Sciatic nerve (tissue), 2 donors: ENCODE results near the gene SYT13. TPM values are rescaled to one million over a fixed set of nuclear protein-coding genes. Genes with fewer than 3 reads are reported as not detected.

Source experiments
- ATAC-seq: fragments of 200-7000 bp; cut with Tn5 transposase; one replicate; pipeline ENCODE4 v1.9.1; 2020; ENCODE audit warnings: mild to moderate bottlenecking, moderate library complexity
- DNase-seq: peaks from one replicate; pipeline ENCODE4 v3.0.0-alpha.2; 2020; ENCODE audit warnings: low spot score
- intact Hi-C: fragments of 100-400 bp; cut with DNase I; formaldehyde crosslinking; loops from one replicate; pipeline ENCODE4 v1.14.2; 2022
- total RNA-seq: library from RNA; stranded (reverse); fragmentation: NEBNext Ultra II Directional; extraction: Animal tissue kit (Norgen Biotek cat#: 25700); gene quantifications from one replicate; pipeline ENCODE4 v1.2.1, GENCODE V29; 2021
- donor health status: DM: no; HTN: no; CAD: no.
- donor health status: DM: no; HTN: no; CAD: no.

Gene SYT13, protein sequence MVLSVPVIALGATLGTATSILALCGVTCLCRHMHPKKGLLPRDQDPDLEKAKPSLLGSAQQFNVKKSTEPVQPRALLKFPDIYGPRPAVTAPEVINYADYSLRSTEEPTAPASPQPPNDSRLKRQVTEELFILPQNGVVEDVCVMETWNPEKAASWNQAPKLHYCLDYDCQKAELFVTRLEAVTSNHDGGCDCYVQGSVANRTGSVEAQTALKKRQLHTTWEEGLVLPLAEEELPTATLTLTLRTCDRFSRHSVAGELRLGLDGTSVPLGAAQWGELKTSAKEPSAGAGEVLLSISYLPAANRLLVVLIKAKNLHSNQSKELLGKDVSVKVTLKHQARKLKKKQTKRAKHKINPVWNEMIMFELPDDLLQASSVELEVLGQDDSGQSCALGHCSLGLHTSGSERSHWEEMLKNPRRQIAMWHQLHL
- total RNA-seq = not detected

GRCh38 chr11:45285930-45286632, at the start of gene SYT13:
TSS of gene SYT13 (minus strand) at chr11:45286341. CDS start at chr11:45286207, 134 bp downstream.
- DNase-seq = no peak
- intact Hi-C loops = no loop called here
- no peak for ATAC-seq

GRCh38 chr11:45335434-45335833, 49.3 kb upstream of the SYT13 start:
- intact Hi-C loops = no loop called here
- DNase-seq (no peak), ATAC-seq (no peak)

DNA sequence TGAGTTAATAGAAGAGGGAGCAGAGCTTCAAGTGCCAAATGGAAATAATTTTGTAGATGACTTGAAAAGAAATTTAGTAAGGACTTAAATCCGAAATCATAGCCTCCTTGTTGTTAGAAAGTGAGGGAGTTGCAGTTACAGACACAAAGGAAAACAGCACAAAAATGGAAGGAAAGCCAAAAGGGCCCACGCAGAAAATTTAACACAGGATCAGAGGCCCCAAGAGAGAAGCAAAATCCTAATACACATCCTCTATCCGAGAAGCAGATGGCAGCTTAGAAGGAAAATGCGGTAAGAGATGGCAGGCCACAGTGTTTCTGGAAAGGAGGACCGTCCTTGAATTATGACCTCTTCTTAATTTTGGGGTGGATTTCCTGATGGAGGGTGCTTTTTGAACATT, 48.7 kb upstream of the SYT13 start:
- ATAC-seq = no peak
- DNase-seq = no peak
- intact Hi-C loops = no loop called here

DNA sequence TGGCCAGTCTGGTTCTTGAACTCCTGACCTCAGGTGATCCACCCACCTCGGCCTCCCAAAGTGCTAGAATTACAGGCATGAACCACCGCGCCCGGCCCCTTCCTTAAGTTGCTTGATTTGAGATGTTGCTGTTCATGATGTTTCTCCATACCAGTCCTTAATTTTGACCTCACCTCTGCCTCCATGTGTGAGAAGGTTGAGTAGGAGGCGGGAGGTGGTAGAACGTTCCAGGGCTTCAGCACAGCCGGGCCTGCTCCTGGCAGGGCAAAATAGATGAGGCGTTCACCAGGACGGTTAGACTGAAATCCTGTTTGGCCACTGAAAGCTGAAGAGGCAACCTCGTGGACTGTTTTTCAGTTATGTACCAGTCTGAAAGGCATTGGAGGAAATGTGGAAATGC, 48.3 kb upstream of the SYT13 start:
- intact Hi-C loops = no loop called here
- DNase-seq (no peak), ATAC-seq (no peak)

DNA sequence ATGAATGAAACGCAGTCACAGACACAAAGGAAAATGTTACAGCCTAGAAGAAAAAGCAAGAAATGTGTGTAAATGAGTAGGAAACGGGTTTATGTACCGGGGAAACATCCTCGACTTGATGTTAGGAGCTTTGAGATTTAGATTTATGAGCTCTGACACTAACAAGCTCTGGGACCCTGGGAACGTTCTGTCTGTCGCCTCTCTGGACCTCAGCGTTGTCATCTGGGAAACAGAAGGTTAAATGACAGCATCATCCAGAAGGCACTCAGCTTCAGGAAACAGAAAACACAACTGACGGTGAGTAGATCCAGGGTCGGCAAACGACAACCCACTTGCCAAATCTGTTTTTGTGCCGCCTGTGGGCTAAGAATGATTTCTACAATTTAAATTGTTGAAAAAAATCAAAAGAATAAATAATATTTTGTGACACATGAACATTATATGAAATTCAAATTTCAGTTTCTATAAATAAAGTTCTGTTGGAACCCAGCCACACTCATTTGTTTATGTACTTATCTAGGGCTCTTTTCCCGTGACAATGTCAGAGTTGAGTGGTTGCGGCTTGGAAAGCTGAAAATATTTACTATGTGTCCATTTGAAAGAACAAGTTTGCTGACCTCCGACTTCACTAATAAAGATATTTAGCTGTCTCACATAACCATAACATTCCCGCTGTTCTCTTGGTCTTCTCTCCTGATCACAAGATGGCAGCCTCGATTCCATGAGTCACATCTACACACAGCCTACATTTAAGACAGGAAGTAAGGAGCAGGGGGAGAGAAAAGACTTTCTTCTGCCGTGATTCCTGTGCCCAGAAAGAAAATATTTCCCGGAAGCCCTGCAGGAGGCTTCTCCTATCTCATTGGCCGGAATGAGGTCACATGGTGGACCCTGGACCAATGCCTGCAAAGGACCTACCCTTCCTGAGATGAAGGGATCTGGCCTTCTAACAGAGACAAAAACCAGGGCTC, 47.1 kb upstream of the SYT13 start:
- ATAC-seq (peak; percentile 33), DNase-seq (no peak)
- intact Hi-C loops = loop anchor here (2.0 kb wide), 1 partner anchor 222 kb away; no protein-coding TSS in a partner anchor

DNA sequence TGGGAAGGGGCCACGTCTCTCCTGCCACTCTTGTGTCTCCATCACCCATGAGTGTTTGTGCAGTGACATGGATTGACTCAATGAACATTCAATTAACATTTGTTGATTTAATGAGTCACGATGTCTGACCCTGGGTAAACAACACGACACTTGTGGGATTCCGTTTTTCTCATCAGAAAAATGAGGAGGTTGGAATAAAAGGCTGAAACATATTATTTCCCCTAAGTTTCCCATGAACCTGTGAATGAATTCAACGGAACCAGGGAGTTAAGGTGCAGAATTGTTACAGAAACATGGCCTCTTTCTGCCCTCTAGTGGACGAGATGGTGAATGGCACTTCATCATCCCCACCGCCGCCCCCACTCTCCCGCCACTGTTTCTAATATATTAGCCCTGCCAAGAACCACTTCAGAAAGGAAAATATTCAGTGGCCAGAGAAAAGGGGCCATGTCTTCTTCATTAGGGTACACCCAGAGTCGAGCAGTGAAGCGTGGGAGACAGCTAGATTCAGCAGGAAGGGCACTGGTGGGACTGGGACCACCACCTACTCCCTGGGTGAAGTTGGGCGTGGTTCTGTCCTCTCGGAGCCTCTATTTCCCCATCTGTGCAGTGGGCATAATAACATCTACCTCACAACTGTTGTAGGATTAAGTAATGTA, 46.3 kb upstream of the SYT13 start:
- peak; percentile 66 for ATAC-seq
- intact Hi-C loops = loop anchor here (2.0 kb wide), 1 partner anchor 222 kb away; no protein-coding TSS in a partner anchor
- DNase-seq = no peak

DNA sequence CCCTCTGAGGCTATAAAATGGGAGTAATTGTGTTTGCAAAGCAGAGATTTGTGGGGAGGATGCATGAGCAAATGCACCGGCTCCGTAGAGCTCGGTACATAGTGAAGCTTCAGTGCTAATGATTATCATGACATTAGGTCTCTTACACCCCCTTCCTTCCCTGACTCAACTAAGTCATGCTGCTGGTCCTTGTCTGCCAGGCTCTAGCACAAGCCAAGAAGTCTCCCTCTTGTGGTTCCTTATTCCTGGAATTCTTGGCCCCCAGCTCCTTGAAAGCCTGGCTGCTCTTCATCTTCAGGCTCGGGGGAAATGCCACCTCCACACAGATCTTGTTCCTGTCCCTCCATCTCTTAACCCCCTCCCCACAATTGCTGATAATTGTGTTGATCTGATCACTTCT, 45.7 kb upstream of the SYT13 start:
- DNase-seq (no peak), ATAC-seq (no peak)
- intact Hi-C loops = loop anchor here (2.0 kb wide), 1 partner anchor 221 kb away; no protein-coding TSS in a partner anchor

GRCh38 chr11:45328726-45329125, 42.6 kb upstream of the SYT13 start:
- intact Hi-C loops = no loop called here
- ATAC-seq (no peak), DNase-seq (no peak)

DNA sequence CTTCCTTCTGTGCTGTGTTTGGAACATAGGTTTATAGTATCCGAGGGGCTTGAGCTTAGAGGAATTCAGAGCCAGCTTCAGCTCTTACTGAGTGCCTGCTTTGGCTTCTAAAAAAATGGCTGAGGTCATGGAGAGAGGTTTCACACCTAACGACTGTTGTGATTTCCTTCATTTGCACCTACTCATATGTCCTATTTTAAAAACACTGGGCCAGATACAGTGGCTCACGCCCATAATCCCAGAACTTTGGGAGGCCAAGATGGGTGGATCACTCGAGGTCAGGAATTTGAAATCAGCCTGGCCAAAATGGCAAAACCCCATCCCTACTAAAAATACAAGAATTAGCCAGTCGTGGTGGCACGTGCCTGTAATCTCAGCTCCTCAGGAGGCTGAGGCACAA, 38.3 kb upstream of the SYT13 start:
- ATAC-seq (no peak), DNase-seq (no peak)
- intact Hi-C loops = no loop called here

DNA sequence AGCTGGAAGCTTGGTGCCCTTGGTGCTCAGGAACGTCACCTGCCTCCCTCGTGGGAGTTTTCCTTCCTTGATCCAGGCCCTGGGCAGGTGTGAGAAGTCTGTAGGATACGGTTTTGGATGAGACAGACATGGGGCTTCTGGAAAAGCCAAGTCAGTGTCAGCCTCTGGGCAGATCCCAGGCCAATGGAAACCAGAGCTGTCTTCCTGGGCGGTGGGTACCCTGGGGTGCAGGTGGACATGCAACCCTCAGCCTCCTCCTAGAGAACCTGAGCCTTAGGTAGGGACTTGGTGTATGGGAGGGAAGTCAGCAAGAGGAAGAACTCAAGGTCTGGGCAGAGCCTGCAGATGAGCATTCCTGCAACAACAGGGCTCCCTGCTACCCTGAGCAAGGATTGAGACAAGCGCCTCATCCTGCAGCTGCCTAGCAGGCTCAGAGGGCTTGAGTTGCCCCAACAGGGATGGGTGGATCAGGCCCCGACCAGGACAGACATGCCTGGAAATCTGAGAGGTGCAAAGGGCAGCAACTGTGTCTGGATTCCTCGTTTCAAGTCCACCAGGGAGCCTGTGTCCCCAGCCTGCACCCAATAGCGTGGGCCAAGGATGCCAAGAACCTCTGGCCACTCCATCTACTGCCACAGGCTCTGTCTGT, 37.6 kb upstream of the SYT13 start:
- ATAC-seq (no peak), DNase-seq (no peak)
- intact Hi-C loops = no loop called here

DNA sequence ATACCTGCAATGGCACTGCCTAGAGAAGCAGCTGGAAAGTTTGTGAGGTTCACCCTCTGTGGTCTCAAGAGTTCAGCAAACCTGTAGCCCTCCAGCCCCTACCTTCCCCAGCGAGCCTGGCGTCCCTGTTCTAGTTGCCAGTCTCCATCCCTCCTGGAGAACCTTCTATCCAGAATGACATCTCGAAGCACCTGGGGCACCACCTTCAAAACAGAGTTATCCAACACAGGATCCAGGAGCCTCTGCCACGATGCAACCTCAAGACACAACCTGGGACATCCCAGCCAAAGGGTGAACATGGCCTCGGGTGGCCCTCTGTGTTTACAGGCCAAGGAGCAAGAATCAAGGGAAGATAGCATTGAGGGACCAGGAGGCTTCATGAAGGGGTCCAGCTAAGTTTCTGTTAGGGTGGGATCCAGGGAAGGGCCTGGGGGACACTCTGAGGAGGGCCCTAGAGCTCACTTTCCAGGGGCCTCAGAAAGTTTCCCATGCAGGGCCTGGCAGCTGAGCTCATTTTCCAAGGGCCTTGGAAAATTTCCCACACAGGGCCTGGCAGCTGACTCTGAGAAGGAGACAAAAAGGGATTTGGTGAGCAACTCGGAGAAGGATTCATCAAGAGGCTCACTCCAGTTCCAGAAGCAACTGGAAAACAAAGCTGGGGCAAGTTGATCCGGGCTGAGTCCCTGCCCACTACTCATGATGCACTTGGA, 36.9 kb upstream of the SYT13 start:
- intact Hi-C loops = no loop called here
- ATAC-seq = no peak
- no peak for DNase-seq

DNA sequence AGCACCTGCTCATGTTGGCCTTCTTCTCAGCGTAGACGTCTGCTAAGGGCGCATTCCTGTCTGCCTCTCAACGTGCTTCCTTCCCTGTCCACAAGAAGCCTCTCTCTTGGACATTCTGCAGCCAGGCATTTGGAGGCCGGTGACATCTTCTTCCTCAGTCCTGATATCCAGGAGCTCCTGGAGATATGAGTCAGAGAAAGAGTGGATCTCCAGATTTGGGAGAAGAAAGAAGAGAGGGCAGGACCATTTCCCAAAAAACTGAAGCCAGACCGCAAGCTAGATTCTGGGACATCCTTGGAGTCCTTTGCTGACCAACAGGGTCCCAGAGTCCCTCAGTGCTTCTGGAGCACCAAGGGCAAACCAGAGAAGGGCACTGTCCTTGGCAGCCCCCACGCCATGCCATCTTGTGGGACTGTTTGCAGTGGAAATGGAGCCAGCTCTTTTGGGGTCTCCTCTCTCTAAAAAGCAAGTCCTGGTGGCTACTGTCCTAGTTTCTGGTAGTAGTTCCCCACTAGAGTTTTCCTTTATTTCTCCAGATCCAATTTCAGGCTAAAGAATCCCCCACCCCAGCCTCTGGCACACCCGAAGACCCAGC, 36.1 kb upstream of the SYT13 start:
- no peak for ATAC-seq
- intact Hi-C loops = no loop called here
- no peak for DNase-seq

GRCh38 chr11:45321669-45322068, 35.5 kb upstream of the SYT13 start:
- intact Hi-C loops = no loop called here
- ATAC-seq (no peak), DNase-seq (no peak)

GRCh38 chr11:45321031-45321595, 35.0 kb upstream of the SYT13 start:
- ATAC-seq = no peak
- intact Hi-C loops = no loop called here
- no peak for DNase-seq

GRCh38 chr11:45320371-45320770, 34.2 kb upstream of the SYT13 start:
- intact Hi-C loops = no loop called here
- DNase-seq (no peak), ATAC-seq (no peak)

GRCh38 chr11:45319077-45319476, 32.9 kb upstream of the SYT13 start:
- intact Hi-C loops = no loop called here
- no peak for ATAC-seq
- DNase-seq = no peak

GRCh38 chr11:45318516-45318915, 32.4 kb upstream of the SYT13 start:
- ATAC-seq (no peak), DNase-seq (no peak)
- intact Hi-C loops = no loop called here
